Activated B cell treated with CpG ODN at 0.5 μM for 24 hours (primary cell): ENCODE measurements around the gene ESRRA. TPM values are rescaled to one million over a fixed set of nuclear protein-coding genes. Genes with fewer than 3 reads are reported as not detected.
"Not testable (repeated sequence)": the region's sequence is repeated elsewhere in the genome, so short reads cannot be mapped to it uniquely, and the experiment has no call there.

Source experiments
- ATAC-seq: fragments of 200-7000 bp; cut with Tn5 transposase; one replicate; pipeline ENCODE4 v1.10.0; 2021; ENCODE audit warnings: low read depth, mild to moderate bottlenecking, moderate library complexity
- CTCF ChIA-PET: fragments of 350-600 bp; sonication (Branson Sonifier 250); formaldehyde crosslinking; loops from one replicate; lab custom pipeline; 2021; ENCODE audit warnings: antibody characterized with exemption; lab: Charles Lee
- POLR2A ChIA-PET: fragments of 350-600 bp; sonication (Branson Sonifier 250); formaldehyde crosslinking; loops from one replicate; lab custom pipeline; 2021; ENCODE audit warnings: antibody characterized with exemption; lab: Charles Lee
- DNase-seq: peaks from one replicate; pipeline ENCODE4 v3.0.0; 2022
- H3K27ac Mint-ChIP-seq: one replicate; pipeline ENCODE4 v1.8.0; 2020; ENCODE audit warnings: mixed read lengths
- H3K27me3 Mint-ChIP-seq: one replicate; pipeline ENCODE4 v1.8.0; 2021; ENCODE audit warnings: mixed read lengths
- H3K36me3 Mint-ChIP-seq: one replicate; pipeline ENCODE4 v1.8.0; 2021; ENCODE audit warnings: low read depth, mixed read lengths
- H3K4me1 Mint-ChIP-seq: one replicate; pipeline ENCODE4 v1.8.0; 2021; ENCODE audit warnings: mixed read lengths
- H3K4me3 Mint-ChIP-seq: one replicate; pipeline ENCODE4 v1.8.0; 2020; ENCODE audit warnings: mild to moderate bottlenecking, mixed read lengths
- H3K9me3 Mint-ChIP-seq: one replicate; pipeline ENCODE4 v1.8.0; 2020; ENCODE audit warnings: mixed read lengths
- CTCF ChIP-seq: fragments of 200-600 bp; IDR thresholded peaks from one replicate; pipeline ENCODE4 v1.8.0; 2022; ENCODE audit warnings: antibody characterized with exemption, mild to moderate bottlenecking
- intact Hi-C: fragments of 100-400 bp; cut with micrococcal nuclease; formaldehyde crosslinking; loops from one replicate; pipeline ENCODE4 v1.15.1; 2024
- total RNA-seq: library from RNA; stranded (reverse); gene quantifications from 2 replicates; pipeline ENCODE4 v1.2.3, GENCODE V29; 2022

The ESRRA gene
- total RNA-seq, 1 donor from 2014 or later = 48.3 TPM

- ChIA-PET CTCF (interaction anchor here (0.7 to 2.3 kb wide), 2 partner anchors 9 to 41 kb away, joined by 3 to 10 read pairs; partner anchors contain the start of gene ESRRA), POLR2A (no interaction called here)
- Mint-ChIP-seq H3K4me1 (peaks cover 25% of the 10 kb centered on the region), H3K27ac (no peak overlapping the region), H3K4me3 (no peak overlapping the region), H3K36me3 (peaks cover 46% of the 10 kb centered on the region), H3K9me3 (no peaks in the 10 kb centered on the region), H3K27me3 (no peaks in the 10 kb centered on the region)
- ATAC-seq (no peak), DNase-seq (no peak)
- intact Hi-C loops = no loop called here
- no peak for TF ChIP-seq CTCF
Measured at GRCh38 chr11:64314146-64314804, 9.0 kb downstream of the ESRRA start.

- ATAC-seq = no peak
- ChIA-PET CTCF (interaction anchor here (2.3 kb wide), 1 partner anchor 40 kb away, joined by 10 read pairs; no protein-coding TSS in a partner anchor), POLR2A (interaction anchor here (4.0 kb wide), 1 partner anchor 39 kb away, joined by 61 read pairs; no protein-coding TSS in a partner anchor)
- no peaks in the 10 kb centered on the region for H3K9me3 Mint-ChIP-seq
- H3K4me3 Mint-ChIP-seq = no peak overlapping the region
- no peak for DNase-seq
- H3K27ac Mint-ChIP-seq = no peak overlapping the region
- intact Hi-C loops = loop anchor here (5.0 kb wide), 3 partner anchors 83 to 427 kb away; partner anchors contain the start of genes DNAJC4, NAA40, RASGRP2 and VEGFB
- peaks cover 27% of the 10 kb centered on the region for H3K4me1 Mint-ChIP-seq
- H3K27me3 Mint-ChIP-seq = no peaks in the 10 kb centered on the region
- no peak for TF ChIP-seq CTCF
- peaks cover 46% of the 10 kb centered on the region for H3K36me3 Mint-ChIP-seq
Measured at GRCh38 chr11:64314805-64315561, 9.7 kb downstream of the ESRRA start.

GRCh38 chr11:64315667-64316526, 10.6 kb downstream of the ESRRA start:
- H3K27ac Mint-ChIP-seq = peak overlapping the region; percentile 99
- H3K9me3 Mint-ChIP-seq, DNase-seq, ATAC-seq, H3K27me3 Mint-ChIP-seq: not testable (repeated sequence)
- peak overlapping the region; percentile 94 for H3K4me3 Mint-ChIP-seq
- H3K36me3 Mint-ChIP-seq = peaks cover 51% of the 10 kb centered on the region
- ChIA-PET CTCF (interaction anchor here (0.5 to 4.2 kb wide), 6 partner anchors 11 to 133 kb away, joined by 3 to 138 read pairs (median 42); partner anchors contain the start of genes CCDC88B and ESRRA), POLR2A (interaction anchor here (0.6 to 4.9 kb wide), 7 partner anchors 11 to 1572 kb away, joined by 3 to 94 read pairs (median 59); partner anchors contain the start of genes CATSPERZ, CCDC88B, ESRRA and FIBP)
- intact Hi-C loops = loop anchor here (5.0 kb wide), 3 partner anchors 84 to 426 kb away; partner anchors contain the start of genes DNAJC4, NAA40, RASGRP2 and VEGFB
- H3K4me1 Mint-ChIP-seq = peaks cover 29% of the 10 kb centered on the region

GRCh38 chr11:64316672-64317324, 11.5 kb downstream of the ESRRA start:
- intact Hi-C loops = loop anchor here (1.0 to 5.0 kb wide), 8 partner anchors 11 to 426 kb away; partner anchors contain the start of genes DNAJC4, ESRRA, GPR137 and NAA40
- peaks cover 58% of the 10 kb centered on the region for H3K36me3 Mint-ChIP-seq
- peak overlapping the region; percentile 94 for H3K4me3 Mint-ChIP-seq
- ATAC-seq (peak; percentile 4), DNase-seq (peak; percentile 42)
- no peaks in the 10 kb centered on the region for H3K9me3 Mint-ChIP-seq
- ChIA-PET CTCF (interaction anchor here (0.5 to 4.2 kb wide), 17 partner anchors 12 to 407 kb away, joined by 3 to 138 read pairs (median 11); partner anchors contain the start of genes CATSPERZ, CCDC88B, ESRRA and FERMT3), POLR2A (interaction anchor here (0.6 to 4.9 kb wide), 31 partner anchors 10 to 1951 kb away, joined by 3 to 94 read pairs (median 8); partner anchors contain the start of genes CATSPERZ, CCDC88B, ESRRA and FERMT3)
- peaks cover 29% of the 10 kb centered on the region for H3K4me1 Mint-ChIP-seq
- H3K27me3 Mint-ChIP-seq = no peaks in the 10 kb centered on the region
- TF ChIP-seq CTCF = no peak
- H3K27ac Mint-ChIP-seq = peak overlapping the region; percentile 99
